Gastrocnemius medialis (tissue), 4 donors: ENCODE data around the gene LRRK1.

Experiments used
- CTCF ChIP-seq, 5 experiments: fragments of 450-650 bp in 3 of 5; fragments of 200-600 bp in 2 of 5; sonication (generic) in 2 of 5; IDR thresholded peaks in 4 of 5; conservative IDR thresholded peaks in 1 of 5; 1 replicate in 4 of 5; 2 replicates in 1 of 5; pipeline ENCODE4 v1.5.1; 2016 to 2019; ENCODE audit warnings: antibody characterized with exemption in 5 of 5, mild to moderate bottlenecking in 3 of 5, moderate library complexity in 3 of 5
- POLR2A ChIP-seq, 2 donors: fragments of 450-650 bp; IDR thresholded peaks; one replicate each; pipeline ENCODE4 v1.6.1; 2017; ENCODE audit warnings: antibody characterized with exemption in 2 of 2, mild to moderate bottlenecking in 2 of 2, moderate library complexity in 2 of 2

GRCh38 chr15:101052031-101052620, 133.0 kb downstream of the LRRK1 start:
- no peak for TF ChIP-seq CTCF (IDR thresholded peaks at IDR 0.05 in 4 of 5, conservative IDR thresholded peaks at IDR 0.05 in 1 of 5)
- TF ChIP-seq POLR2A (IDR thresholded peaks at IDR 0.05), result no peak
